Measurements from ENCODE around the gene ARPC1B. TPM values are rescaled to one million over a fixed set of nuclear protein-coding genes. Genes with fewer than 3 reads are reported as not detected.
A peak's percentile ranks its signal among the peaks of the same experiment; 100 is the strongest.
"Not testable (repeated sequence)": the region's sequence is repeated elsewhere in the genome, so short reads cannot be mapped to it uniquely, and the experiment has no call there.

Gene ARPC1B
- total and polyA plus RNA-seq, 2 experiments from 2014 or later: 101 to 132 TPM

- TF ChIP-seq REST (IDR thresholded peaks at IDR 0.05; ENCODE audit: unreplicated experiment) (no peak), CTCF (conservative IDR thresholded peaks at IDR 0.05; ENCODE audit: low read depth in 2 of 2) (no peak), EZH2phosphoT487 (IDR thresholded peaks at IDR 0.05; ENCODE audit: unreplicated experiment) (no peak), JUNB (IDR thresholded peaks at IDR 0.05; ENCODE audit: unreplicated experiment) (no peak), CREB1 (CRISPR knock-in tag; IDR thresholded peaks at IDR 0.05; ENCODE audit: low read depth) (no peak), ZNF331 (CRISPR knock-in tag; IDR thresholded peaks at IDR 0.05; ENCODE audit: low read depth) (no peak), ZNF114 (CRISPR knock-in tag; IDR thresholded peaks at IDR 0.05) (no peak)
These were observed 36.1 kb downstream of the ARPC1B start (continued) for GRCh38 chr7:99410635-99411034.

GRCh38 chr7:99415513-99416127, 41.1 kb downstream of the ARPC1B start:
- peaks cover 66% of the 10 kb centered on the region for H3K36me3 ChIP-seq (ENCODE audit: insufficient read depth)
- TF ChIP-seq CTCF (conservative IDR thresholded peaks at IDR 0.05; ENCODE audit: low read depth in 2 of 2): peak; percentile 65 to 68
- H3K9me2 ChIP-seq (ENCODE audit: insufficient read depth); H3K4me3 Mint-ChIP-seq; H3K4me2 ChIP-seq; H2AFZ ChIP-seq; ATAC-seq; H3K27me3 Mint-ChIP-seq (ENCODE audit: insufficient read depth, low read depth, poor library complexity); H3K27me3 ChIP-seq (ENCODE audit: insufficient read depth); H3K27ac ChIP-seq (ENCODE audit: low read depth); H3K79me2 ChIP-seq (replicated peaks; ENCODE audit: insufficient read depth); H3K9me3 Mint-ChIP-seq; H3K4me3 ChIP-seq; H3K27ac Mint-ChIP-seq; H3K4me1 Mint-ChIP-seq; H3K4me1 ChIP-seq (ENCODE audit: insufficient read depth): not testable (repeated sequence)
- peaks cover 33% of the 10 kb centered on the region for H3F3A ChIP-seq (replicated peaks; ENCODE audit: low read depth)
- peaks cover 94% of the 10 kb centered on the region for H3K36me3 Mint-ChIP-seq (ENCODE audit: low read depth)
- H4K20me1 ChIP-seq (replicated peaks; ENCODE audit: insufficient read depth): peaks cover 37% of the 10 kb centered on the region
- peak; percentile 72 for DNase-seq (ENCODE audit: low spot score)

Measured in GM23338 (cell line).